ENCODE data around the gene XXYLT1. TPM values are rescaled to one million over a fixed set of nuclear protein-coding genes. Genes with fewer than 3 reads are reported as not detected.

The XXYLT1 gene
- total RNA-seq, 1 donor from 2014 or later = 14.5 TPM

GRCh38 chr3:195140816-195141793, 129.9 kb downstream of the XXYLT1 start:
- peaks cover 15% of the 10 kb centered on the region for H3K4me1 ChIP-seq
- H3K36me3 ChIP-seq = no peaks in the 10 kb centered on the region
- intact Hi-C loops (cut with DNase I) = no loop called here
- no peaks in the 10 kb centered on the region for H3K9me3 ChIP-seq
- TF ChIP-seq POLR2AphosphoS5 (IDR thresholded peaks at IDR 0.05; ENCODE audit: insufficient read depth in 1 of 2, low read depth in 1 of 2) (no peak), POLR2A (IDR thresholded peaks at IDR 0.05) (no peak), CTCF (IDR thresholded peaks at IDR 0.05) (no peak)
- no peak for DNase-seq (ENCODE audit: extremely low spot score in 2 of 2)
- H3K27ac ChIP-seq = no peak overlapping the region
- no peaks in the 10 kb centered on the region for H3K27me3 ChIP-seq
- H3K4me3 ChIP-seq = no peak overlapping the region

DNA sequence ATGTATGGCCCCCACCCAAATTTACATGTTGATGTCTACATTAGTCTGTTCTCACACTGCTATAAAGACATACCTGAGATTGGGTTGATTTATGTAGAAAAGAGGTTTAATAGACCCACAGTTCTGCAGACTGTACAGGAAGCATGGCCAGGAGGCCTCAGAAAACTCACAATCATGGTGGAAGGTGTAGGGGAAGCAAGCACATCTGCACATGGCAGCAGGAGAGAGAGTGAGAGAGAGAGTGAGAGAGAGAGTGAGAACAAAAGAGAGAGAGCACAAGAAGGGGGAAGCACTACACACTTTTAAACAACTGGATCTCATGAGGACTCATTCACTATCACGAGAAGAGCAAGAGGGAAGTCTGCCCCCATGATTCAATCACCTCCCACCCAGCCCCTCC, 130.5 kb downstream of the XXYLT1 start:
- no peak overlapping the region for H3K27ac ChIP-seq
- no peak overlapping the region for H3K4me3 ChIP-seq

GRCh38 chr3:195139876-195140240, 131.1 kb downstream of the XXYLT1 start:
- no peaks in the 10 kb centered on the region for H3K27me3 ChIP-seq
- H3K36me3 ChIP-seq = no peaks in the 10 kb centered on the region
- TF ChIP-seq POLR2AphosphoS5 (IDR thresholded peaks at IDR 0.05; ENCODE audit: insufficient read depth in 1 of 2, low read depth in 1 of 2) (peak in 1 of 2 donors; percentile 23), POLR2A (IDR thresholded peaks at IDR 0.05) (no peak), CTCF (IDR thresholded peaks at IDR 0.05) (no peak)
- DNase-seq (ENCODE audit: extremely low spot score in 2 of 2) = no peak
- no peak overlapping the region for H3K4me3 ChIP-seq
- no peaks in the 10 kb centered on the region for H3K9me3 ChIP-seq
- intact Hi-C loops (cut with DNase I) = no loop called here
- no peak overlapping the region for H3K27ac ChIP-seq
- H3K4me1 ChIP-seq = peaks cover 15% of the 10 kb centered on the region

More for the DNA sequence above, 130.5 kb downstream of the XXYLT1 start:
- Histone ChIP-seq H3K9me3 (no peaks in the 10 kb centered on the region), H3K4me1 (peaks cover 15% of the 10 kb centered on the region), H3K36me3 (no peaks in the 10 kb centered on the region), H3K27me3 (no peaks in the 10 kb centered on the region)
- intact Hi-C loops (cut with DNase I) = no loop called here
- no peak for DNase-seq (ENCODE audit: extremely low spot score in 2 of 2)
- no peak for TF ChIP-seq POLR2AphosphoS5 (IDR thresholded peaks at IDR 0.05; ENCODE audit: insufficient read depth in 1 of 2, low read depth in 1 of 2)
- TF ChIP-seq CTCF (IDR thresholded peaks at IDR 0.05) = no peak
- no peak for TF ChIP-seq POLR2A (IDR thresholded peaks at IDR 0.05)

- intact Hi-C loops (cut with DNase I) = no loop called here
- H3K4me1 ChIP-seq = peaks cover 10% of the 10 kb centered on the region
- H3K27ac ChIP-seq = no peak overlapping the region
- H3K36me3 ChIP-seq = no peaks in the 10 kb centered on the region
- no peak for DNase-seq (ENCODE audit: extremely low spot score in 2 of 2)
- no peak overlapping the region for H3K4me3 ChIP-seq
- TF ChIP-seq POLR2AphosphoS5 (IDR thresholded peaks at IDR 0.05; ENCODE audit: insufficient read depth in 1 of 2, low read depth in 1 of 2) (no peak), CTCF (IDR thresholded peaks at IDR 0.05) (no peak), POLR2A (IDR thresholded peaks at IDR 0.05) (no peak)
- H3K9me3 ChIP-seq = no peaks in the 10 kb centered on the region
- no peaks in the 10 kb centered on the region for H3K27me3 ChIP-seq
Measured at GRCh38 chr3:195139091-195139875, 131.7 kb downstream of the XXYLT1 start.

Measured in vagina (tissue), 2 donors.